Activated gamma-delta T cell treated with Interleukin-2 at 50 U/mL for 16 hours (primary cell): Measurements from ENCODE around the gene MREG.
"Not testable (repeated sequence)": the region's sequence is repeated elsewhere in the genome, so short reads cannot be mapped to it uniquely, and the experiment has no call there.

Experiments used
- DNase-seq: peaks from one replicate; pipeline ENCODE4 v3.0.0-alpha.2; 2020

Gene MREG

DNA sequence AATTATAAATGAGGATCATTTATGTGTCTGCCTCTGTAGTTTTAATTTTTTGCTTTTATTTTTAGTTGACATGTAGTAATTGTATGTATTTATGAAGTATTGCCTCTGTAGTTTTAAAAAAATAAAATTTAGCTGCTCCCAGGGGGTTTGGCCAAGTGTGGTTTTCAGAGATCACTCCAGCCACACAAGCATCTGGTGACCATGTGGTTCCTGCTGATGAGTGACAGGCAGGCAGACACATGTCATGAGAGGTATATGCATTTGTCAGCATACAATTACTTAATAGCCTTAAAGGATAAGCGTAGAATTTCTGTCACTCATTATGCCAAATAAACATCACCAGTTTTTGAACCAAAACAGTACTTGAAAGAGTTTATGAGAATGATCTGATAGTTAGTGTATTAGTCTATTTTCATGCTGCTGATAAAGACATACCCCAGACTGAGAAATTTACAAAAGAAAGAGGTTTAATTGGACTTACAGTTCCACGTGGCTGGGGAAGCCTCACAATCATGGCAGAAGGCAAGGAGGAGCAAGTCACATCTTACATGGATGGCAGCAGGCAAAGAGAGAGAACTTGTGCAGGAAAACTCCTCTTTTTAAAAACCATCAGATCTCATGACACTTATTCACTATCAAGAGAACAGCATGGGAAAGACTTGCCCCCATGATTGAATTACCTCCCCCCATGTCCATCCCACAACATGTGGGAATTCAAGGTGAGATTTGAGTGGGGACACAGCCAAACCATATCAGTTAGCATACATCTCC is 29.6 kb downstream of the MREG start:
- DNase-seq: no peak

DNA sequence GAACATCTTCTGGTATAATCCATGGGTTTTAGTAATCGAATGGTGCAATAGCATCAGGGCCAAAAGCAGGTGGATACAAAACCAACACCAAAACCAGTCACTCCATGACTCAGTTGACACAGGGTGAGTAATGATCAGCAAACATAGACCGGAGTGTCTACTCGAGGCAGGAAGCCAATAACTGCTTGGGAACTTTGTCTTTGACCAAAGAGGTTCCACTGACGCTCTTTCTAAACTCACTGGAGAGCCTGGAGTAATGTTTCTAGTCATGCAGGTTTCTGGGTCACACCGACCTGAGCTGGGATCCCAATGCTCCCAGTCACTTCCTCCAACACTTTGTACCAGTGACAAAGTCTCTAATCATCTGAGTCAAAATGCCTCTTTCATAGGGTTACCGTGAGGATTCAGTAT is 30.9 kb downstream of the MREG start:
- no peak for DNase-seq

DNA sequence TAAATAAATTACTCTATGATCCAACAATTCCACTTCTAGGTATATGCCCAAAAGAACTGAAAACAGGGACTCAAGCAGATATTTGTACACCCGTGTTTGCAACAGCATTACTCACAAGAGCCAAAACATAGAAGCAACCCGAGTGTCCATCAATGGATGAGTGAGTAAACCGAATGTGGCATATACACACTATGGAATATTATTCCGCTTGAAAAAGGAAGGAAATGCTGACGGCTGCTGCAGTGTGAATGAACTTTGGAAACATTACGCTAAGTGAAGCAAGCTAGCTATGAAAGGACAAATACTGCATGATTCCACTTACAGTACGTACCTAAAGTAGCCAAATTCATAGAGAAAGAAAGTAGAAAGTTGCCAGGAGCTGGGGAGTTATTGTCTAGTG is 32.2 kb downstream of the MREG start:
- DNase-seq: no peak

DNA sequence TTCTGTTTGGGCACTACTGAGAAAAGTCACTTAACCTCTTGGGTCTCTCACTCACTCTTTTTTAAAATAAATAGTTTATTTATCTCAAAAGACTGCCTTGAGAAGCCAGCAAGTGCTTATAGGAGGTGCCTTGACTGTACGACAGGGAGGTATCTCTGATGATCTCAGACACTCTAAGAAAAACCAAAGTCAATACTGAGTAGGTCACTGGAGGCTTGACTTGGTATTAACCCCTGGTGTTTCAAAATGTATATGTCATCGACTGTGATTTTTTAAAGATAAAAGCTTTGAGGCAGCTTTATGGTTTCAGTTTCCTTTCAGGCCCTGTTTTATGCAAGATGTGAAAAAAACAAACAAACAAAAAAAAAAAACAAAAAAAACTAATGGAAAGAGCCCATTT is 33.7 kb downstream of the MREG start:
- no peak for DNase-seq

DNA sequence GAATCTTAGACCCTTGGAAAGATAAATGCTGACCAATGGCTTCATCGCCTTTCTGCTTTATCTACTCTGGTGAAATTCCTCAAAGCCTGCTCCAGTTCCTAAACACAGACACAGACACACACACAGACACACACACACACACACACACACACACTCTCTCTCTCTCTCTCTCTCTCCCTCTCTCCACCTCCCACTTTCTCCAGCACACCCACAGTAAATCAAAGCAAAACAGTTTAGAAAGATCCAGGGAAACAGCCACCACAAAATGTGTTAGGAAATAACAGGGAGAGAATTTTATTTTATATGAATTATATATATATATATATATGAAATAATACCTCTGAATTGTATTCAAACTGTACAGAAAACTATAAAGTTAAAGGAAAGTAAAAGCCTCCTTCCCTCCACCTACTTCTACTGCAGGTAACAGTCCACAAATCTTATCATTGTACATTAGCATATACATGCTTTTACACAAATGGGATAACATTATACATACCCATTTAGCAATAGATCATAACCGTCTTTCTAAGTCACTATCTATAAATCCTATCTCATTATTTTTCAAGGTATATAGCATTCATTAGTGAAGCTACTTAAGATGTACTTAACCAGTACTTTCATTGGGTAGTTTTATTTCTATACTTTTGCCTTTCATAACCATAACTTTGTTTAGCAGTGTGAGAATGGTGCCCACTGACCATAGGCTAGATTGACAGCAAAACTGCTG is 38.5 kb downstream of the MREG start:
- DNase-seq: no peak

DNA sequence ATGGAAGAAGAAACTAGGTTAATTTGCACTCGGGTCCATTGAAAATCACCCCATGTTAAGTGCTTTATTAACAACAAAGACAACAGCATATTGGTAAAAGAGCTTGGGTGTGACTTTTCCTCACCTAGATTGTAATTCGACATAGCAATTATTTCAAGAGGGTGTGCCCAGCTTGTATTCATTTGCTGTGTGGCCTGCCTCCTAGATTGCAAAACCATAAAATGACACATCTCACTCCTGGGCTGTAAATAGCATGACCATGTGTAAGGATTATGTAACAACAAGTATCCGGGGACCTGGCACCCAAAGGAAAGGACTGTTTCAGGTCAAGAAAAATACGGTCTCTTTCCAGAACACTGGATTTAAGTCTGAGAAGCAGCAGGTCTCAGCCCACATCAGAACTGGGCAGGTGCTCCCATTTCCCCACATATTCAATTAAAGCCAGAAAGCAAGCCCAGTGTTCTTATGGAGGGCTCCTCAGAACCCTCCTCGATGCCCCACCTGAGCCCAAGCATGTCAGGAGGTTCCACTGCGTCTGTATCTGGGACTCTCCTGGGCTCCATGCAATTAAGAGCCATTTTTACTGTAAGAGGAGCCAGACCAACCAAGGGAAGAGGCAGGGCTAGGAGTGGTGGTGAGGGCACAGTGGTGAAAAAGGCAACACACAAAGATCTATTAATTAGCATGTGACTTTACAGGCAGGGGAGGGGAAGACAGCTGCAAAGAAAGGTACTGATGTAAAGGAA is 39.2 kb downstream of the MREG start:
- no peak for DNase-seq

DNA sequence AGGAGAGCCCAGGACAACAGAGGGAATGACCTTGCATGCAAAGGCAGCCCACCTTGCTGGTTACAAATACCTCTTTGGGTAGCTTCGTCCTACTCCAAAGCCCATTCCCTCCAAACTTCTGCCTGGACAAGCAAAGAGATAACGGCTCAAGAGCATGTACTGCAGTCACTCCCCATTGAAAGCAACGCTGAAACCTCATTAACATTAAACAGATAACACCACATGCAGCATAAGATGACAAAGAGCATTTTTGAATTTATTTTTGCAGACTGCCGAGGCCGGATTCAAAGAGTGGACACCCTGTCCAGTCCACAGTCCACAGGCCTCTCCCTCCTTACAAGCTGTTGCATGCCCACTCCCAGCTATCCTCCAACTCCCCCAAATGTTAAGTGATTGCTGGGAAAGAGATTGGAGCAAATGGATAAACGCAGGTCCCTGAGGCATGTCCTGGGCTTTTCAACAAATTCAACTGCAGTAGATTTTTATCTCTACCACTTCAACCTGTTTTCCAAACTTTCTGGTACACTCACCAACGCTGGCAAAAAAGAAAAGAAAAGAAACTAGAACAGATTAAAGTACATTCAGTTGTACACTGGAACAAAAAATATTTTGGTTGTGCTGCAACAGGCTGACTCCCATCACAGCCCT is 40.1 kb downstream of the MREG start:
- no peak for DNase-seq

DNA sequence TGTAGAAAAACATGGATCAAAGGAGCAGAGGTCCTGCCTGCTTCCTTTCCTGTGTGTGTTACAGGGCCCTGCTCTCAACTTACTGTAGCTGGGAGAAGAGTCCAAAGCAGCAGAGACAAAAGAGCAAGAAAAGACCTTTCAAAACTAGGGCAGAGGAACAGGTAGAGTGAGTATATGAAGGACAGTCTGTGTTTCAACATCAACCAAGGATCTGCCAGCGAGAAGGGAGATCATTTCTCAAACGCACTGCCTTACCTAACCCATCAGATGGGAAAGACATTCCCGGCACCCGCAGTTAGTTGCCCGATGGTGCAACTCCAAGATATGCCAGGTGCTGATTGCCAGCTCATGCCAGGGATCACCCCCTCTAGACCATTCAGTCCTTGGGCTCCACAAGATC is 41.7 kb downstream of the MREG start:
- DNase-seq: no peak

DNA sequence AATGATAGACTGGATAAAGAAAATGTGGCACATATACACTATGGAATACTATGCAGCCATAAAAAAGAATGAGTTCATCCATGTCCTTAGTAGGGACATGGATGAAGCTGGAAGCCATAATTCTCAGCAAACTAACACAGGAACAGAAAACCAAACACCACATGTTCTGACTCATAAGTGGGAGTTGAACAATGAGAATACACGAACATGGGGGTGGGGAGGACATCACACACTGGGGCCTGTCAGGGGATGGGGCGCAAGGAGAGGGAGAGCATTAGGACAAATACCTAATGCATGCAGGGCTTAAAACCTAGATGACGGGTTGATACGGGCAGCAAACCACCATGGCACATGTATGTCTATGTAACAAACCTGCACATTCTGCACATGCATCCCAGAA is 42.5 kb downstream of the MREG start:
- not testable (repeated sequence) for DNase-seq

DNA sequence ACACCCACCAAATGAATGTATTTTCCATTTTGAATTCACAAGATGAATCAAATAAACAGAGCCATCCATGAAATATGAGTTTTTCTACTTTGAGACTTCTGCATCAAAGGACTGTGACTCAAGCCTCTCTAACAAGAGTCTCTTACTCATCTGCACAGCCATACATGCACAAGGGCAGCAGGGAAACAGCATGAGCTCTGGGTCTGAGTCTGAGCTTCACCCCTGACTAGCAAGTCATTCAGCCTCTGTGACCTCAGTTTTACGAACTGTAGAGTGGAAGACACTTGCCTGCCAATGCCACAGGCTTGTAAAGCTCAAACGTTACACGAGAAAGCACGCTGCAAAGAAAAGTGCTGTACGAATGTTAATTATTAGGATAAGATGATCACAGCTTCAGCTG is 42.9 kb downstream of the MREG start:
- DNase-seq: no peak

DNA sequence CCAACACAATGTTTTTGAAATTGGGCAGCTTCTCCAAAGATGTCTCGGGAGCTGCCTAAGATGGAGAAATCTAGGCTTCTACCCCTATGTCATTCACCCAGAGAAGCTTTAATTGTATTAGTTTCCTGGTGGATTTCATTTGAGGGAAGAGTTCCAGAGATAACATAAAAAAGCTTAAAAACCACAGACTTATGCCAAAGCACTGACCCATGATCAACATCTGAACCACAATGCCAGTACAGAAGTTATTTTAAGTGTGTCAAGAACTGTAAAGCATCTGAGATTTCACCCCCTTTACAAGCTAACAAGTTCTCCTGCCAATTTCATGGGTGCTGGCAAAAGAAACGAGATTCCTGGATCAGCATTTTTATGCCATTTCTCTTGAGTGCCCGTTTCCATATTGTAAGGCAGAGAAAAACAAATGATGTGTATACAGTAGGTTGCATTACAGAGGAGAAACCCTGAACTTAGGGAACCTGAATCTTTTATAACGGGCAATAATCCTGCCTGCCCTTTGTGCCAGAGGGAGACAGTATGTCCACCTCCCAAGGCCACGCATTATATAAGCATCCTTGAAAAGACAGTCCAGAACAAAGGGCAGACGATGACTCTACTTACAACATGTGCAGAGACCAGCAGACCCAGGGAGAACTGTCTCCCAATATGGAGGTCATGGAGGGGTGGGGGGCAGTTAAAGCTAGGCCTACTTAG is 44.1 kb downstream of the MREG start:
- no peak for DNase-seq

DNA sequence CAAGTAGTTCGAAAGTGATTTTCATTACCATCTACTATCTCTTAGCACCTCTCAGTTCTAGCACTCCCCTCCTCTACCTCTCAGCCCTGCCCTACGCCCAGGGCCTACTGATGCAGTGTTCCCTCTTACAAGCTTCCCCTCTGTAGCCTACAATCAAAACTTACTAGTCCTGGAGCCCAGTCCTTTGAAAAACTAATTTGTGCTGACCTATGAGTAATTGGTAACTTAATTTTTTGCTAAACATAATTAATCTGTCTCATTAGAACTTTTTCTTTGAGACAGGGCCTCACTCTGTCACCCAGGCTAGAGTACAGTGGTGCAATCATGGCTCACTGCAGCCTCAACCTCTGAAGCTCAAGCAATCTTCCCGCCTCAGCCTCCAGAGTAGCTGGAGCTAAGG is 44.9 kb downstream of the MREG start:
- no peak for DNase-seq

DNA sequence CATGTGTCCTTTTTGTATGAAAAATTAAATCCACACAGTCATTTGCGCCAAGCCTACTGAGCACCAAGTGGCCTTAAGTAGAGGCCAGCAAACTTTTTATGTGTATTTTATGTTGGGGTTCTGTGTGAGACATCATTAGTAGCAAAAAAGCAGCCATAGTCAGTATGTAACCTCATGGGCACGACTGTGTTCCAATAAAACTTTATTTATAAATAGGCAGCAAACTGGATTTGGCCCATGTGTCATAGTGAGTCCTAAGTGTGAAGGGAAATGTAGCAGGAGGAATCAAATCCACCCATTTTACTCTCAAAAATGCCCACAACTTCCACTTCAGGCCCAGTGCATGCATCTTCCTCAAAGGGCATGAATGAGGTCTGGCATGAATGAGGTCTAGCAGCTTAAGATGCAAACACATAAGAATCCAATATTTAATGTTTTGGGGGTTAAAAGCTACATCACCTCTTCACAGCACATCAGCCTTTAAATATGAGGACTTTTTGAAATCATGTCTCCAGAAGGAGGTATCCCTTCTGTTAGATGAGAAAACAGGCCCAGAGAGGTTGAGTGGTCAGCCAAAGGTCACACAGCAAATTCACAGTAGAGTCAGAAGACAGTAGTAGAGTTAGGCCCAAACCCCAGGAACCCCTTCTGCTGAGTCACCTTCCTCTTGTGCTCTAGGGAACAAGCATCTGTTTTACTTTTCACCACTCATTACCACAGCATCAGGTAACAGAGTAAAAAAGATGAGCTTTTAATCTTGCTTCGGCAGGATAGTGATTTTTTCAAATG is 45.6 kb downstream of the MREG start:
- DNase-seq: no peak

DNA sequence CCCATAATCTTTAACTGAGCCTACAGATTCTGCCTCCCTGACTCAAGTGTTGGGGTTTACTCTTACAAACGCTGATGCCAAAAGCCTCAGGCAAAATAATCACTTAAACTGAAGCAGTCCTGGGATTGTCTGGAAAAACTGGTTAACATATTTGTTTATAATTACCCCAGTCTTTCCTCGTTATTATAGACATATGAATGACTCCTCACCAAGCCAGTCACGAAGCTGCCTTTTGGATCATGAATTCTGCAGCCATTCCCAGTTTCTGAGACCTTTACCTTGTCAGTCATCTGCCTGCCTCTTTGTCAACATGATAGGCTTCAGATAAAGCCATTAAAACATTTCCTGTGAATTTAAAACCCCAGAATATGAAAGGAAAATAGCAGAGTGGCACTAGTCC is 46.4 kb downstream of the MREG start:
- no peak for DNase-seq

DNA sequence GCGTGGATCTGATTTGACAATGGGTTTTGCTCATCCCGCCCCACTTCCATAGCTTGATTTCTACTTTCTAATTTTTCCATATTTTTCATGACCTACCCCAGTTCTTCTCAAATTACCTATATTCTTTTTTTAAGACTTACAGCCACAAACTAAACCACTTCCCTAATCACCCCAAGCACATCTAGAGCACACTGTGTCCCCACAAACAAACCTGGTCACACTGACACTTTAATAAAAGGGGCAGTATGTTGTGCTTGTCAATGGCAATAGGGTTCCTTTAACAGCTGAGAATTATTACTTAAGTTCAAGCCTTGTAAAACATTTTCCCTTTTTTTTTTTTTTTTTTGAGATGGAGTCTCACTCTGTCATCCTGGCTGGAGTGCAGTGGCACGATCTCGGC is 47.1 kb downstream of the MREG start:
- no peak for DNase-seq

DNA sequence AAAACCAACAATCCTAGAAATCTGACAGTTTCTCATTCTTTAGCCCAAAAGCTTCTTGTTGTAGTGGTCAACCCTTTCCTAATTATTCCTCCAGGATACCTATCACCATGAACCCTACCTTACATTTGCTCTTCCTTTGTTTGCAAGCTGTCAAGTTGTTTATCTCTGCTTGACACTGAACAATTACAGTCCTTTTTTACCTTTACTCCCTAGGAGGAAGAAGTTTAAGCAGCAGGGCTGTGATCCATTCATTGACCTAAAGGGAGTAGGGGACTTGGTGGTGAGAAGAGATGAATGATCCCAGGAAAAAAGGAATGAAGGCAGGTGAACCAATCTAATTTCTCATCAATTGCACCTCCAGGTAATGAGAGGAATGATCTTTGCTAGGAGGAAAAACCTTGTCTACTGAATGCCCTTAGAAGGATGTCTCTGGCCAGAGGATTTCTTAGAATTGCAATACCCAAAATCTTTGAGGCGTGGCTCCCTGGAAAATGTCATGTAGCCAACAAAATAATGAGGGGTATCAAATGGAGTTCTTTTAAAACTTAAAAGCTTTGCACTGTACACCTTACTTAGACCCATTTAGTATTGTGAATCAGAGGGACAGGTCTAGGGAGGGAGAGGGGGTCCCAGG is 47.7 kb downstream of the MREG start:
- DNase-seq: no peak

DNA sequence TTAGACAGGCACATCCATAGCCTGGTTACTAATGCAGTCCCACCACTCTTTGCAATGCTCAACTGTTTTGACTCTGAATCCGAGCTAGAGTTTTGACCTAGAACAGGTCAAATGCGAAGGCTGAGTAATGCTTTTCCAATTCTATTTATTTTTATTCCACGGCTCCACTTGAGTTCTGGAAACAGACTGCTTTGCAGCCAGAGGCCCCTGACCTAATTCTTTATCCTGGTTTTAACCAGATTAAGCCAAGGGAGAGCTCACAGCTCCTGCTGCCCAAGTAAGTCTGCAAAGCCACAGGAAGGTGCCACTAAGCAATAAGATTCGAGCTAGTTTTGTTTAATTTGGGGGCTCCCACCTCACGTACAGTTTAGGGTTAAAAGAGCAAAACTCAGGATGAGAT is 51.4 kb downstream of the MREG start:
- DNase-seq: no peak

DNA sequence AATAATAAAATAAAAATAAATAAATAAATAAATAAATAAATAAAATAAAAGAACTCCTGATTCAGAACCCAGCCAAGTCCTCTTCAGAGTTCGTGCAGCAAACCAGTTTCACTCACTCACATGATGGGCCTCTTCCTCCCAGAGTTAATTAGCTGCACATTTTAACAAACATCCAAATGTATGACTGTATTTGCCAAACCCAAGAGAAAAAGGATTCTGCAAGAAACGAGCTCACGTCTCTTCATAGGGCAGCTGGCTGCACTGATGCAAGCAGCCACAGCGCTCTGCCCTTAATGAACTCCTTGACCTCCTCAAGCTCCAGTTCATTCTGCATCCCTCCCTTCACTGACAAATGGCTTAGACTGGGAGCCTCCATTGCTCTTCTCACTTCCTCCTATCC is 55.1 kb downstream of the MREG start:
- no peak for DNase-seq

DNA sequence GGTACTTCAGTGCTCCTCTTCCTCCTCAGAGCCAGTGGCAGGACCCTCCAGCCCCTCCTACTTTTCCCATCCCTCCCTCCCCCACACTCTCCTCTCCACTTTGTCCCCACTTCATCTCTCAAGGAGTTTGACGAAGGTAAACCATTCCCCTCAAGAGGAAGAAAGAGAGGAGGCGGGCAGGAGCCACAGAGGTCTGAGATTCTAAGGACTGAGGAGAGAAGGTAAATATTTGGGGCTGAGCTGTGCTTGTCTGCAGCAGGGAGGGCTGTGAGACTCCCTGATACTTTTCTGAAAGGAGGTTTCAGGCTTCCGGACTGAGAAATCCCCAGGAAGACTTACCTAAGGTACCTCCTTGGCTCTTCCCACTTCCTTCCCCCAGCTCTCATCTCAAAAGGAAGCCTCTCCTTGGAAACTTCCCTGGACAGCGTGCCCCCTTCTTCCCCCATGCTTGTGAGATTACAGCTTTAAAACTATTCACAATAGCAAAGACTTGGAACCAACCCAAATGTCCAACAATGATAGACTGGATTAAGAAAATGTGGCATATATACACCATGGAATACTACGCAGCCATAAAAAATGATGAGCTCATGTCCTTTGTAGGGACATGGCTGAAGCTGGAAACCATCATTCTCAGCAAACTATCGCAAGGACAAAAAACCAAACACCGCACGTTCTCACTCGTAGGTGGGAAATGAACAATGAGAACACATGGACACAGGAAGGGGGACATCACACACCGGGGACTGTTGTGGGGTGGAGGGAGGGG is 55.8 kb downstream of the MREG start:
- not testable (repeated sequence) for DNase-seq

DNA sequence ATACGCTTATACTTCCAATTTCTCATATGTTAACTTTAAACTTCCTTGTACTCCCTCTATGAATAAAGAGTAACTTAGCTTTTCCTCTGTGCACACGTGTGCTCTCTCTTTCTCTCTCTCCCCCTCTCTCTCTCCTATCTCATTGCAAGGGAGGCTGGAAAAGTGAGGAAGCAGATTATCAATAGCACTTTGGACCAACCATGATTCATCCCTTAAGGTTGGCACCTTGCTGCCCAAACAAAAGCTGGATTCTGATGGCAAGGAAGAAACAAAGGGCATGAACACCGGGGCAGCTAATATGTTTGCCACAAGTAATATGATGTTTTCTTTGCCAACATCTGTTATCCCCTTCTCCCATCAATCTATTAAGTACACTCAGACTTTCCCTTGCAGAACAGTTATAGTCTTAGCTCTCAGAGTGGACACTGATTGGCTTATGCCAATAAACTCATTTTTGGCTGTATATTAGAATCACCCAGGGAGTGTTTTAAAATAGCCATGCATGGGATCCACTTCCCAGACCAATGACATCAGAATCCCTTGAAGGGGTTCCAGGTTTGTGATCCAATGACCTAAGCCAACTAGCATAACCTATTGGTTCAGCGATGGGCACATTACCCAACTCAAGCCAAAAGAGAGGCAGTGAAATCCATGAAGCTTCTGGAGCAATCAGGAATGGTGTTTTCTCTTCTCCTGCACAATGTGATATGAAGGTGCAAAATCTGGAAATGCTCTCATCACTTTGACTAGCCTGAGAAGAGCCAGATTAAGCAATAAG is 60.3 kb downstream of the MREG start:
- no peak for DNase-seq
